Measurements from ENCODE around the gene MYBBP1A.
"Not testable (repeated sequence)": the region's sequence is repeated elsewhere in the genome, so short reads cannot be mapped to it uniquely, and the experiment has no call there.

The MYBBP1A gene, protein sequence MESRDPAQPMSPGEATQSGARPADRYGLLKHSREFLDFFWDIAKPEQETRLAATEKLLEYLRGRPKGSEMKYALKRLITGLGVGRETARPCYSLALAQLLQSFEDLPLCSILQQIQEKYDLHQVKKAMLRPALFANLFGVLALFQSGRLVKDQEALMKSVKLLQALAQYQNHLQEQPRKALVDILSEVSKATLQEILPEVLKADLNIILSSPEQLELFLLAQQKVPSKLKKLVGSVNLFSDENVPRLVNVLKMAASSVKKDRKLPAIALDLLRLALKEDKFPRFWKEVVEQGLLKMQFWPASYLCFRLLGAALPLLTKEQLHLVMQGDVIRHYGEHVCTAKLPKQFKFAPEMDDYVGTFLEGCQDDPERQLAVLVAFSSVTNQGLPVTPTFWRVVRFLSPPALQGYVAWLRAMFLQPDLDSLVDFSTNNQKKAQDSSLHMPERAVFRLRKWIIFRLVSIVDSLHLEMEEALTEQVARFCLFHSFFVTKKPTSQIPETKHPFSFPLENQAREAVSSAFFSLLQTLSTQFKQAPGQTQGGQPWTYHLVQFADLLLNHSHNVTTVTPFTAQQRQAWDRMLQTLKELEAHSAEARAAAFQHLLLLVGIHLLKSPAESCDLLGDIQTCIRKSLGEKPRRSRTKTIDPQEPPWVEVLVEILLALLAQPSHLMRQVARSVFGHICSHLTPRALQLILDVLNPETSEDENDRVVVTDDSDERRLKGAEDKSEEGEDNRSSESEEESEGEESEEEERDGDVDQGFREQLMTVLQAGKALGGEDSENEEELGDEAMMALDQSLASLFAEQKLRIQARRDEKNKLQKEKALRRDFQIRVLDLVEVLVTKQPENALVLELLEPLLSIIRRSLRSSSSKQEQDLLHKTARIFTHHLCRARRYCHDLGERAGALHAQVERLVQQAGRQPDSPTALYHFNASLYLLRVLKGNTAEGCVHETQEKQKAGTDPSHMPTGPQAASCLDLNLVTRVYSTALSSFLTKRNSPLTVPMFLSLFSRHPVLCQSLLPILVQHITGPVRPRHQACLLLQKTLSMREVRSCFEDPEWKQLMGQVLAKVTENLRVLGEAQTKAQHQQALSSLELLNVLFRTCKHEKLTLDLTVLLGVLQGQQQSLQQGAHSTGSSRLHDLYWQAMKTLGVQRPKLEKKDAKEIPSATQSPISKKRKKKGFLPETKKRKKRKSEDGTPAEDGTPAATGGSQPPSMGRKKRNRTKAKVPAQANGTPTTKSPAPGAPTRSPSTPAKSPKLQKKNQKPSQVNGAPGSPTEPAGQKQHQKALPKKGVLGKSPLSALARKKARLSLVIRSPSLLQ (N-terminal part only)

GRCh38 chr17:4554997-4555799, at the start of gene MYBBP1A:
TSS of gene MYBBP1A (minus strand) at chr17:4555384. CDS start at chr17:4555324, 60 bp downstream.
- Mint-ChIP-seq H3K27me3 (ENCODE audit: low read depth) (no peaks in the 10 kb centered on the region), H3K4me3 (peak within 1 kb of the TSS; percentile 91), H3K4me1 (ENCODE audit: low read depth) (peaks cover 26% of the 10 kb centered on the region), H3K36me3 (ENCODE audit: low read depth) (peaks cover 8% of the 10 kb centered on the region), H3K27ac (peak within 1 kb of the TSS; percentile 94), H3K9me3 (no peaks in the 10 kb centered on the region)

DNA sequence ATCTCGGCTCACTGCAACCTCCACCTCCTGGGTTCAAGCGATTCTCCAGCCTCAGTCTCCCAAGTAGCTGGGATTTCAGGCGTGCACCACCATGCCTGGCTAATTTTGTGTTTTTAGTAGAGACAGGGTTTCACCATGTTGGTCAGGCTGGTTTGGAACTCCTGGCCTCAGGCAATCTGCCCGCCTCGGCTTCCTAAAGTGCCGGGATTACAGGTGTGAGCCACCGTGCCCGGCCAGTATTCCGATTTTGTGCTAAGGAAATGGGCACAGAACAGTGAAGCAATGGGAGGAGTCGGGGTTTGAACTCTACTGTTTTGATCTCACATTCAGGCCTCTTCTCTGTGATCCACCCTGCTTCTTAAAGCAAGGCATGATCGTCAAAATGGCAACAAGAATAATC, 49.6 kb upstream of the MYBBP1A start:
- not testable (repeated sequence) for H3K36me3 Mint-ChIP-seq (ENCODE audit: low read depth); H3K4me3 Mint-ChIP-seq; H3K4me1 Mint-ChIP-seq (ENCODE audit: low read depth); H3K9me3 Mint-ChIP-seq; H3K27ac Mint-ChIP-seq
- H3K27me3 Mint-ChIP-seq (ENCODE audit: low read depth), result peaks cover 21% of the 10 kb centered on the region

GRCh38 chr17:4604111-4604644, 49.0 kb upstream of the MYBBP1A start:
- Mint-ChIP-seq H3K27me3 (ENCODE audit: low read depth) (peaks cover 18% of the 10 kb centered on the region), H3K4me3 (no peak overlapping the region), H3K27ac (no peak overlapping the region), H3K36me3 (ENCODE audit: low read depth) (no peaks in the 10 kb centered on the region), H3K9me3 (no peaks in the 10 kb centered on the region), H3K4me1 (ENCODE audit: low read depth) (peaks cover 1% of the 10 kb centered on the region)

DNA sequence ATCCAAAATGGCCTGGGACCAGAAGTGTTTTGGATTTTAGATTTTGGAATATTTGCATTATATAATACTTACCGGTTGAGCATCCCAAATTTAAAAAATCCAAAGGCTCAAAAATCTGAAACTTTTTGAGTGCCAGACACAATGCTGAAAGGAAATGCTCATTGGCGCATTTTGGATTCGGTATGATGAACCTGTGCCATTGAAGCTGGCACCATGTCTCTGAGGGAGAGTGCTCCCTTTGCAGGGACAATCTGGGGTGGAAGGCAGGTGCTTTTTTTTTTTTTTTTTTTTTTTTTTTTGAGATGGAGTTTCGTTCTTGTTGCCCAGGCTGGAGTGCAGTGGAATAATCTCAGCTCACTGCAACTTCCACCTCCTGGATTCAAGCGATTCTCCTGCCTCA, 46.9 kb upstream of the MYBBP1A start:
- no peaks in the 10 kb centered on the region for H3K27me3 Mint-ChIP-seq (ENCODE audit: low read depth)
- H3K4me3 Mint-ChIP-seq, result no peak overlapping the region
- H3K9me3 Mint-ChIP-seq, result no peaks in the 10 kb centered on the region
- H3K36me3 Mint-ChIP-seq (ENCODE audit: low read depth), result no peaks in the 10 kb centered on the region
- H3K4me1 Mint-ChIP-seq (ENCODE audit: low read depth), result no peaks in the 10 kb centered on the region
- no peak overlapping the region for H3K27ac Mint-ChIP-seq

GRCh38 chr17:4601326-4601725, 46.1 kb upstream of the MYBBP1A start:
- Mint-ChIP-seq H3K27me3 (ENCODE audit: low read depth) (no peaks in the 10 kb centered on the region), H3K27ac (no peak overlapping the region), H3K36me3 (ENCODE audit: low read depth) (no peaks in the 10 kb centered on the region), H3K9me3 (no peaks in the 10 kb centered on the region), H3K4me1 (ENCODE audit: low read depth) (no peaks in the 10 kb centered on the region), H3K4me3 (no peak overlapping the region)

DNA sequence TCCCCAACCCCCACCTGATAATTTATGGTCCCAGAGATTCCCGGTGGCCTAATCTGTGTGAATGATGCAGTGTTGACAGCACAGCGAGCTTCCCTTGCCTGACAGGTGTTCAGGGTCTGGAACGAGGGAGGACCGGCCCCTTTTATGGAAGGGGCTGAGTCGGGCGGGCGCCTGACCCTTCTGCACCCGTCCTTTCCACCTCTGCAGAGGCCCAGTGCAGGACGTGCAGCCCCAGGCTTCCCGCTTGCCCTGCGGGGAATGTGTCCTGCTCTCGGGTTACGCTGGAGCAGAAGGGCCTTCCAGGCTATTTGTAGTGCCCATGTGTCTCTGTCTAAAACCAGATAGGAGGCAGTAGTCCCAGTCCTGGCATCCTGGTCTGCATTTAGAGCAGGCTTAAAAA, 45.4 kb upstream of the MYBBP1A start:
- Mint-ChIP-seq H3K36me3 (ENCODE audit: low read depth) (no peaks in the 10 kb centered on the region), H3K9me3 (no peaks in the 10 kb centered on the region), H3K4me1 (ENCODE audit: low read depth) (no peaks in the 10 kb centered on the region), H3K27ac (no peak overlapping the region), H3K27me3 (ENCODE audit: low read depth) (no peaks in the 10 kb centered on the region), H3K4me3 (no peak overlapping the region)

- Mint-ChIP-seq H3K4me1 (ENCODE audit: low read depth) (peaks cover 3% of the 10 kb centered on the region), H3K9me3 (no peaks in the 10 kb centered on the region), H3K27me3 (ENCODE audit: low read depth) (no peaks in the 10 kb centered on the region), H3K36me3 (ENCODE audit: low read depth) (no peaks in the 10 kb centered on the region), H3K27ac (no peak overlapping the region), H3K4me3 (no peak overlapping the region)
These were observed 44.5 kb upstream of the MYBBP1A start for GRCh38 chr17:4599505-4600281.

DNA sequence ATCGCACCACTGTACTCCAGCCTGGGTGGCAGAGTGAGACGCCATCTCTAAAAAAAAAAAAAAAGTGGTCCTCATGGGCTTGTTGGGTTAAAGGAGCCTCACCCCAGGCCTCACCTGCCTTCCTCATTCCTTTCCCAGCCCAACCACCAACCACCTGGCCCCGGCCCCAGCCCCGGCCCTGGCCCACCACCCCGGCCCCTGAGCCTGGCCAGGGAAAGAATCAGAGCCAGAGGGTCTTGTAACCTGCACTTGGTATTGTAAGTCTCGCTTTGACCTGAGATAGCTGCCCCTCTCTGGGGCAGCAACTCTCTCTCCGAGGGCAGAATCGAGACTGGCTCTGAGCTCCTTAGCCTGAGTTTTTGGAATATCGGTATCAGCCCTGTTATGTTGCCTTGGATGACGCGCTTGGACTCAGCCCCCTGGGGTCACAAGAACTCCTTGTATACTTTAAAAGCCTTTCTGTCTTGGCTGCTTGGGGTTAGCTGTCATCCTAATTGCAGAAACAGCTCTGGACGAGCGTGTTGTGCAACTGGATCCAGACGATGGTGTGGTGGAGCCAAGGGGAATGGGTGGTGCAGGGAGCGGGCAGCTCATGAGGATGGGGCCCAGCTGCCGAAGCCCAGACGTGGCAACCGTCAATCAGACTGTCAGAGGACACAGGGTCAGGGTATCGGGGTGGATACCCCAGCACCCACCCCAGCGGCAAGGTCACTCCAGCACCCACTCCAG, 43.8 kb upstream of the MYBBP1A start:
- H3K27me3 Mint-ChIP-seq (ENCODE audit: low read depth), result no peaks in the 10 kb centered on the region
- H3K27ac Mint-ChIP-seq, result no peak overlapping the region
- H3K9me3 Mint-ChIP-seq, result no peaks in the 10 kb centered on the region
- H3K4me1 Mint-ChIP-seq (ENCODE audit: low read depth), result peaks cover 3% of the 10 kb centered on the region
- H3K4me3 Mint-ChIP-seq, result no peak overlapping the region
- H3K36me3 Mint-ChIP-seq (ENCODE audit: low read depth), result no peaks in the 10 kb centered on the region

DNA sequence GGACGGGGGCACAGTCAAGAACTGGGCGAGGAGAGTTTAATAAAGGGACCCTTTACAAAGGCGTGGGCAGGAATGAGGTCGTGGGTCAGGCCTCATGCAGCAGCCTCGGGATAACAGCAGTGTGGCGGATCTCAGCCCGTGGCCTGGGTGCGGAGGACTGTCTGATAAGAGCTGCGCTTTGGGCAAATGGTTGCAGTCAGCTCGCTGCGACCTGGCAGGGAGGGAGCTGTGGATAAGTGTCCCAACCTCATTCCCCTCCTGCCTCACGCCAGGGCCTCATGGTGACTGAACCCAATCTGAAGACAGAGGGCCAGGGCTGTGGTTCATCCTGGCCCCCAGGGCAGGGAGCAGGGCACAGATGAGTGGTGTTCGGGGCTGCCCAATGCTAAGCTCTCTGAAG, 42.8 kb upstream of the MYBBP1A start:
- H3K9me3 Mint-ChIP-seq, result no peaks in the 10 kb centered on the region
- no peak overlapping the region for H3K27ac Mint-ChIP-seq
- H3K36me3 Mint-ChIP-seq (ENCODE audit: low read depth), result no peaks in the 10 kb centered on the region
- peaks cover 3% of the 10 kb centered on the region for H3K4me1 Mint-ChIP-seq (ENCODE audit: low read depth)
- no peak overlapping the region for H3K4me3 Mint-ChIP-seq
- H3K27me3 Mint-ChIP-seq (ENCODE audit: low read depth), result no peaks in the 10 kb centered on the region

- no peak overlapping the region for H3K4me3 Mint-ChIP-seq
- H3K27me3 Mint-ChIP-seq (ENCODE audit: low read depth), result no peaks in the 10 kb centered on the region
- H3K27ac Mint-ChIP-seq, result no peak overlapping the region
- no peaks in the 10 kb centered on the region for H3K36me3 Mint-ChIP-seq (ENCODE audit: low read depth)
- no peaks in the 10 kb centered on the region for H3K9me3 Mint-ChIP-seq
- H3K4me1 Mint-ChIP-seq (ENCODE audit: low read depth), result peaks cover 3% of the 10 kb centered on the region
These were observed 41.6 kb upstream of the MYBBP1A start for GRCh38 chr17:4596636-4597380.

DNA sequence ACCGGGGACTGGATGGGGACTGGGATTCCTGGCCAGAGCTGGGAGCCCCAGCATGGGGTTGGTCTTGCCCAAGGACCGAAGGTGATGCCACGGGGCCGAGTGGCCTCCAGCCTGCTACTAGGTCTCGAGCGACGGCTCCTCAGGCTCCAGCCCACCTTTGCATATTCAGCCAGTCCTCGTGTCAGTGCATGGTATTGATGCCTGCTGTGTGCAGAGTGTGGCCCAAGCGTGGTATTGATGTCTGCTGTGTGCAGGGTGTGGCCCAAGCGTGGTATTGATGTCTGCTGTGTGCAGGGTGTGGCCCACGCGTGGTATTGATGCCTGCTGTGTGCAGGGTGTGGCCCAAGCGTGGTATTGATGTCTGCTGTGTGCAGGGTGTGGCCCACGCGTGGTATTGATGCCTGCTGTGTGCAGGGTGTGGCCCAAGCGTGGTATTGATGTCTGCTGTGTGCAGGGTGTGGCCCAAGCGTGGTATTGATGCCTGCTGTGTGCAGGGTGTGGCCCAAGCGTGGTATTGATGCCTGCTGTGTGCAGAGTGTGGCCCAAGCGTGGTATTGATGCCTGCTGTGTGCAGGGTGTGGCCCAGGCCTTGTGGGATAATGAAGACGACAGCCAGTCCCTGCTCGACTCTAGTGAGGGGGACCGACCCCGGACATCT, 40.6 kb upstream of the MYBBP1A start:
- not testable (repeated sequence) for H3K4me3 Mint-ChIP-seq; H3K27me3 Mint-ChIP-seq (ENCODE audit: low read depth); H3K9me3 Mint-ChIP-seq; H3K36me3 Mint-ChIP-seq (ENCODE audit: low read depth); H3K4me1 Mint-ChIP-seq (ENCODE audit: low read depth); H3K27ac Mint-ChIP-seq
